GM21786 (cell line): Measurements from ENCODE around the gene POU2AF1.

Experiments
- ATAC-seq: cut with Tn5 transposase; IDR thresholded peaks from one replicate; pipeline ENCODE4 v1.9.1; 2021; ENCODE audit not compliant: unreplicated experiment

Gene POU2AF1

DNA sequence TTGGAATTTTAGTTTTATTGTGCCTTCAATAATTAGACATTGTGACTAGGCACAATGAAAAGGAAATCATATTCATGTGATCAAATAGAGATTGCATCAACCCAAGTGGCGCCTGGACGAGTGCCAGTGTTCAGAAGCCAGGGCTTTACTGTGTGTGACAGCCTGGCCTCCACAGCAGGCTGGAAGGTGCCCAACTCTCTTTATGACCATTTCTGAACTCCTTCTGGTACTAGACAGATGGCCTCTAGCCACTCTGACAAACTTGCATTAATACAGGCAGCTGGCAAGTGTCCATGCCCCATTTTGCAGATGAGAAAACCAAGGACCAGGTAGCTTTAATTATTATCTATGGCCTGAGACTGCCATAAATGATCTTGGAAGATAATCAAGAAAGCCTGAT is 8.3 kb upstream of the POU2AF1 start:
- ATAC-seq, result no peak

DNA sequence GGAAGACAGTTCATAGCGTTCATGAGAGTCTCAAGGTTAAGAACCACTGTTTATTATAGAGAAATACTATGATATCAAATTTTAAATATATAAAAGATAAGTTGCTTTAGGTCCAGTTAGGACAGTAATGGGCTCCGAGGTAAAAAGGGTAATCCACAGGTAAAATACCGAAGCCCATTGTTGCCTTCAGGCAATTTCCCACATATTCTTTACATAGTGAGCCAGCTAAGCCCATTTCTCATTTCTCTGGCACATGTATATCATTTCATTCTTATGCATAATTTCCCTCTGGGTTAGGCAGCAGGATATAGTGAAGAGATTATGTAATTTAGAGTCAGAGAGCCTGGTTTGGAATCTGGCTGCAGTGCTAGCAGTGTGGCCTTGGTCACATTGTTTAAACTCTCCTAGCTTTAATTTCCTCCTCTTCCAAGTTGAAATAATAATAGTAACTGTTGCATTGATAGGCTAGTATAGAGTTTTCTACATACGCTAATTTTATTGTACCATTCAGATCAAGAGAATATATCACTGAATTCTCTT is 7.6 kb upstream of the POU2AF1 start:
- ATAC-seq, result no peak

DNA sequence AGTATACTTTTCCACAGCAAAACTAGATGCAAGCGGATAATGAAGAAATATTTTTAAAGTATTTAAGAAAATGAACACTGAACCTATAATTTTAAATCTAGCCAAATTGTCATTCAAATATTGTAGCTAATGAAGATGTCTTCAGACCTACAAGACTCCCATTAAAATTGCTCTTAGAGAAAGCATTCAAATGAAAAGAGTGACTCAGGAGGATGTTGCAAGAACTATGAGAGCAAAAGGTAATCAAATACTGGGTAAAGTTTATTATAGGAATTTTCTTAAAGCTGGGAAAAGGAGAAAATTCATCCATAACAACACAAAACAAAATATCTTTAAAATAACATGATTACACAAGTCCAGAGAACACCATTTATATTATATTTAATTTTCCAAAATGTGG is 5.4 kb upstream of the POU2AF1 start:
- ATAC-seq, result no peak

DNA sequence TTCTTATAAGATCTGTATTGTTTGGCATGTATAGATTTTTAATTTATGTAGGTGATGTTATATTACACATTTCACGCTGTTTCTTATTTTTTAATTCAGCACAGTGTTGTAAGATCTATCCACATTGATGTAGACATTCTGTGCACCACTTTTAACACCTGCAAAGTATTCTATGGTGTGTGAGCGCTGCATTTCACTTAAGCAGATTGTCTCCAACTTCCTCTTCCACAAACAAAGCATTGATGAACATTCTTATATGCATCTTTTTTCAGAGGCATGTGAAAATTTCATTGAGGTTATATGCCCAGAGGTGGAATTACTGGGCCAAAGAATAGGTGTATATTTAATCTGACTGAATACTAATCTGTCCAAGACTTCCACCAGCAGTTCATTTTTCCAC is 3.4 kb upstream of the POU2AF1 start:
- ATAC-seq, result no peak

DNA sequence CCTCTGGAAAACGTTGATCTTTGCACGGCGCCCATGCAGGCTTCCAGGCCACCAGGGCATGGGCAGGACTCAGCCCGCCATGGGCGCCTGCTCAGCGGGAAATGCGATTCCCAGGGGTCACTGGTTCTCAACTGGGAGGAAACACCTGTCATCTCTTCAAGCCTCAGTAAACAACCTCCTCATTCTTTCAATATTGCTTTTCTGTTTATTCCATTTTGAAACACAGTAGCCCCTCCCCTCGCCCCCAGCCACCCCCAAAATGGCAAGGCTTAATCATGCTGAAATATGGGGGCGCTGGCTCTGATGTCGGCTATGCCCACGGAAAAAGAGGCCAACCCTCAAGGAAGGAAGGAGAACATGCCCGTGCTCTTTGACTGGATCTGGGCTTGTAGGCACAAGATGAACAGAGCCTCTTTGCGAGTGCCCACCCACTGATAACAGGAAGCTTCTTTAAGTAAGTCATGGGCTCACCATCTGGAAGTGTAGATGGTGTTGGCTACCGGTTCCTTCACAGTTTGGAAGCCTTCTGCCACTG is 594 bp upstream of the POU2AF1 start:
- peak; percentile 40 for ATAC-seq

DNA sequence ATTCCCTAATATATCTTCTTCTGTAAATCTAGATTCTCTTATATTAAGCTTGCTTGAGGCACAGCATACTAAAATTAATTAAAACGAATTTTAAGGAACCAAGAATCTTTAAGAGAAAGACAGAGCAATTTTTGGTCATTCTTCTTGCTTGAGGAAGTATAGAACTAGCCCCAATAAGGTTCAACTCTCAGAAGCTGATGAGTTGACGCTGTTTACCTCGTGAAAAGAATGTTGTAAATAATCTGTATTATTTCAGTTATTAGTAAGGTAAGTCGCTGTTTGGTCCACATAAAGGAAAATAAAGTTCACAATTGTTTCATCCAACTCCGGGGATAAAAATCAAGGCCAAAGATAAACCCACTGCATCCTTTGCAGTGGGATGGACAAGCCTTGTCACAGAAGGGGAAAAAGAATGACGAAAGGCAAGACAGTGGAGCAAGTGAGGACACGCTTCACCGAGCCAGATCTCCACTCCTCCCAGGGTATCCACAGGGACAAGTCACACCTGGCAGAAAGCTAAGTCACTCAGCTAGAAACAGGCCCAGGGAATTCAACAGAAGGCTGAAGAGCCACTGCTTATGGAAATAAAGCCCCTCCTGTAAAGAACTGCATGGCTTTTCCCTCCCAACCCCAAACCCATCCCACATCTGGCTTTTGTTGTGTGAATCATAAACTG is 752 bp downstream of the POU2AF1 start:
- no peak for ATAC-seq

DNA sequence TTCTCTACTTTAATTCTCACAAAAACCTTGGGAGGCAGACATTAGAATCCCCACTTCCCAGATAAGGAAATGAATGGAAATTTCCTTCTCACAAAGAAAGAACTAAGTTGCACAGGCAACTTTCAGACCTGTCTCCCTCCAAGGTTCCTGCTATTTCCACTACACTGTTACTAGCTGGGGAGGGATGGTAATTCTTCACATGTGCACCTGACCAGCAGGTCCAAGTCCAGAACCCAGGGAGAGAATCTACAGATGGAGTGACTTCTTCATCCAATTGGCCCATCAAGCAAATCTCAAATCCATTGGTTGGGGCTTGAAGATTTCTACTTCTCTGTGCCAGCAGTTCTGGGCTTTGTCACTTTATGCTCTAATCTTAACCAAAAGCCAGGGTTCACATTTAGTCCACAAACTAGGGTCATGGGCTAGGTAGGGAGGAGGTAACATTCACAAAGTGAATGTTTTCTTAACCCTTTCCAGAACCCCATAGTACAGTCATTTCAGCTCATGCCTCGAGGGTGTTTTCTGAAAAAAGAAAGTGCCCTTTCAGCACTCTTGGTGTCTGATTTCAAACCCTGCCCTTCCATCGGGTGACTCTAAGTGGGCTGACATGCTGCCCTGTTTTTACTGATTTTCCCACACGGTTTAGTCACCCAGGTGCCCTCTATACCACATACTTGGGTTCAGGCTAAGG is 2.7 kb downstream of the POU2AF1 start:
- ATAC-seq, result no peak

DNA sequence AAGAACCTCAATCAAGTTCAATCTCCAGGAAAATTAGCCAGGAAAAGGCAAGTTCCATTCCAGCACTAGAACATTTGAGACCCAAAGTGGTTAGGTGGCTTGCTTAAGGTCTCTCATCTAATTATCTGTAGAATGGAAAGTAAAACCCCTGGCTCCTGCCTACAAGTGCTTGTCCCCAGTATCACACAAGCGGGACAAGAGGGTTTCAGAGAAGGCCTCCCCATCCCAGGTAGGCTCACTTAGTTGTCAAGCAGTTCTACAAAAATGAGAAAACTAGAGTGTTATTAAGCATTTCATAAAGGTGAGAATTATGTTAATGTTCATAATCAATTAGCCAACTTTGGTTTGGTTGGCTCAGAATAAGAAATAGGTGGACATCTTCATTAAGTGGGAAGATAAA is 5.5 kb downstream of the POU2AF1 start:
- no peak for ATAC-seq

DNA sequence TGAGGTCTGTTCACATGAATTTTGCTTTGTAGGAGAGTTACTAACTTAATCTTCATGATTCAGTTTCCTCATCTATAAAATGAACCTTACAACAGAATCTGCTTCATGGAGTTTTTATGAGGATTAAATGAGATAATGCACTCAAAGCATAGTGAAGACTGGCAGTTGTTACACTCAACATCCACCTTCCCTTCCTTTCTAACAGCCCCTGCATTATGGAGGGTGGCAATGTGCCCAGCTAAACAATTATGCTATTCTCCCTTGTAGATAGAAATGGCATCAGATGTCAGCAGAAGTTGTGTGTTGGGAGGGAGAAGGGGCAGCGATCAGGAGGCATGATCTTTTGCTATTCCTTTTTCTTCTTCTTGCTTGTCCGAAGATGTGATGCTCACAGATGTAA is 6.5 kb downstream of the POU2AF1 start:
- no peak for ATAC-seq

DNA sequence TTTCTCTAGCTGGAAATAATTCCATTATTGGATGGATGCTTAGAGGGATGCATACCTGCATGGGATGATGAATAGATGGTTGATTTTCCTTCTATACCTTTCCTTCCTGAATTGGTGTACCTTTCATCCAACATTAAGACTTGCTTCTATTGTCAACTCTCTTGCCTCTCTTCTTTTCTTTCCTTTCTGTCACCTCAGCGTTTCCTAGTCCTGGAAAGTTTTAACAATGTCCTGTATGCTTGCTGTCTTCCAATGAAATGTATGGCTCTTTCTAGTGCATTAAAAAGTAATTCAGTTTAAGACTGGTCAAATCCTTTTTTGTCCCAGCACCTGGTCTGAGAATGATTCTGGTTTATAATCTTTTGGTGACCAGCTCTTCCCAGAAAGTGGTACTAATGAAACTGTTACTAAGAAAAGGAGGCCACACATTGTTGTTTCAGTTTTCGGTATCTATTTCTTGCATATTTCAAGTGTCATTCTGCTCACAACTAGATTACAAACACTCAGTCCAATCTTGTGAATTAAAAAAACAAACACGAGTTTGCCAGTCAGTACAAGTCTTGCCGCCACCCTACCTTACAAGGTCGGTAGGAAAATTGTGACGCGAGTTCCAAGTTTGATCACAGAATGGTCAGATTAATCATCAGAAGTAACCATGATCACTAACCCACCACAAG is 8.0 kb downstream of the POU2AF1 start:
- peak; percentile 35 for ATAC-seq

DNA sequence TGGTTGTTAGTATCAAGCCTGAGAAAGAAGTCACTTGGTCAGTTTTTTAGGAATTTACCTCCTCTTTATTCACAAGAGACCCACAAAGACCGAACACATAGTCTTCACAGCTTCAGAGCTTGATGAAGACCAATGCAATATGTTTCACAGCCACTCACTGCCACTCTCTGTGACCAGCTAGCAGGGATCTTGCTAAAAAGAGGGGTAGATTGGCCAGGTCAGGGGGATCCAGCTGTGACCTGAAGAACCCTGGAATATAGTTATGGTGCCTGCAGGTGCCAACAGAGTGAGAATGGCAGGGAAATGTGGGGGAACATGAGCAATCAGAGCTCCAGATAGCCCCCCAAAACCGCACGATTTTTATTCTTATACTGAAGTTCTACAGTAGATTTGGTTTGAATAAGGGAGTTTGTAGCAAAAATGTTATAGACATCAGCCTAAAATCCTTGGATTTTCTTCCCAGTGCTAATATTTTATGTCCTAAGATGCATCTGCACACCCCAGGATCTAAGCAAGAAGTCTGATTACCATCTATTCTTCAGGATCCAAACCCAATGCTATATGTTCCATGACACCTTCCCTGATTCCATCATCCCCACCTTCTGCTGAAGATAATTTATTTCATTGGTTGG is 8.7 kb downstream of the POU2AF1 start:
- ATAC-seq, result no peak

DNA sequence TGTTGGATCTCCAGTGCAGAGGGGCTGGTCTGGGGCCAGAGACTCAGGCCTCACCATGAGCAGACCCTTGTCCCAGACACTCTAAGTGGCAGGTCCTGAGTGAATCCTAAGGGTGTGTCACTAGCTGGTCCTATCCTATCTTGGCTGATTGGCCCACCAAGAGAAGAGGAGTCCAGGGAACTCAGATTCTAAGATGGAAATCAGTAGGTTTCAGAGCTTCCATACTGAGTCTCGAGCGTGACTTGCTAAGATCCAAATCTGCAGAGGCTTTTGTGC is 10.9 kb downstream of the POU2AF1 start:
- no peak for ATAC-seq

DNA sequence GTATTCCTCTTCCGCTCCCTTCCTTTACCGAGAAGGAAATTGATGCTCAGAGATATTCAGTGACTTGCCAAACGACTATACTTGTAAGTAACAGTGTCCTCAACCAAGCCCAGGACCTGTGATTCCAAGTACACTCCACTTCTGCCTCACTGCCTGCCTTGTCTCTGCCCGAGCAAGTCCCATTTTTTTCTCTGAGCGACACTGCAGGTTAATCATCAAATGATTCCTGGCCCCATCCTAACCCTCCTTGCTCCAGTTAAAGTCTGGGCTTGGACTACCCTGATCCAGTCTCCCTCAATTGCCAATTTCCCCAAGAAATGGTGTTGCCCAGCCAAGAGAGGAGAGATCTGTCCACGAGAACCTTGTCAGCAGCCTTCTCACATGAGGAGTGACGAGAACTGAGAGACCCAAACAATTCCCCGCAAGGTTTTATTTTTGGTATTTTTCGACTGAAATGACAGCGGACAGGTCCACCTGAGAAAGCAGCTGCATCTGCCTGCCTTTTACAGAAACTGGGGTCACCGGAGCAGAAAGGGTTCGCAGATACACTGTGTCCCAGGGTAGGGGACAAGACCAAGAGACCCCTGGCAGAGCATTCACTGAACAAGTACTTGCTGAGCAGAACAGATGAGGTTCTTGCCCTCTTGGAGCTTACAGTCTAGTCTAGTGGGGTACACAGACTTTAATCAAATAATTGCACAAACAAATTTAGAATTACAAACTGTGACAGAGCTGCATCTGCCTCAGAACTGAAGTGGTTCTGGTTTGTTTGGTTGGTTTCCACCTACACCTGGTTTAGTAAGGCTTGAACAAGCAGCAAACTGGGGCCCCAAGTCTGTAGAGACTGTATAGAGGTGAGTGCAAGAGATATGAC is 11.4 kb downstream of the POU2AF1 start:
- ATAC-seq, result peak; percentile 40

DNA sequence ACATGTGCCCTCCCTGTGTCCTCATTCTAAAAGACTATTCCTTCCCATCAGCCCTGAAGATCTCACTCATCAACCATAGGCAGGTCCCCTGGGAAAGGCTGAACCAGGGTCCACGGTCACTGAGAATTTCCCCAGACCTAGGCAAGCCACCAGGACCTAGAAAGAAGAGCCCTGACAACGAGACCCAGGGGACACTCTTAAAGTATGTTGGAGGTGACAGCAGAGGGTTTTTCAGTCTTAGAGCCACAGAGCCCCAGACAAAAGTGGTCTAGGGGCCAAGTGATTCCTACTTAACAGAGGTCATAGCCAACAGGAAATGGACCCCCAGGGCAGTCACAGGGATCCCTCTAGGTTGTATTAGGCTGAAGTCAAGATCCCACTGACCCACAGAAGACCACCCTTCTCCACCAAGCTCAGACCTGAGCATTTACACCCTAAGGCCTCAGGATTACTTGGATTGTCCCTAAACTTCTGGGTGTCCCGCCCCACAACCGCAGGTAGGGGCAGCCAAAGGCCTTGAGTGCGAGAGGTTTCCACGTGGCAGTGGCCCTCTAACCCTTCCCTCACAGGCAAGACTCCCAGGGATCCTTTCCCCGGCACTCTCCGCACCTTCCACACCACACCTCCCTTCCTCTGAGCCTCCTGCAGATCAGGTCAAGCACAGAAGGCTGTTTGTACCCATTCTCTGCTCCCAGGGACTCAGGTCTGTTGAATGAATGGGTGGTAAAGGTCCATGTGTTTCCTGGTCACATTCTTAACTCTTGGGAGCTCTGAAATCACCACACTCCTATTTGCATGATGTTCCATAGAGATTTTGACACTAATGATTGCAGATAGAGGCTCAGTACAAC is 12.3 kb downstream of the POU2AF1 start:
- no peak for ATAC-seq

DNA sequence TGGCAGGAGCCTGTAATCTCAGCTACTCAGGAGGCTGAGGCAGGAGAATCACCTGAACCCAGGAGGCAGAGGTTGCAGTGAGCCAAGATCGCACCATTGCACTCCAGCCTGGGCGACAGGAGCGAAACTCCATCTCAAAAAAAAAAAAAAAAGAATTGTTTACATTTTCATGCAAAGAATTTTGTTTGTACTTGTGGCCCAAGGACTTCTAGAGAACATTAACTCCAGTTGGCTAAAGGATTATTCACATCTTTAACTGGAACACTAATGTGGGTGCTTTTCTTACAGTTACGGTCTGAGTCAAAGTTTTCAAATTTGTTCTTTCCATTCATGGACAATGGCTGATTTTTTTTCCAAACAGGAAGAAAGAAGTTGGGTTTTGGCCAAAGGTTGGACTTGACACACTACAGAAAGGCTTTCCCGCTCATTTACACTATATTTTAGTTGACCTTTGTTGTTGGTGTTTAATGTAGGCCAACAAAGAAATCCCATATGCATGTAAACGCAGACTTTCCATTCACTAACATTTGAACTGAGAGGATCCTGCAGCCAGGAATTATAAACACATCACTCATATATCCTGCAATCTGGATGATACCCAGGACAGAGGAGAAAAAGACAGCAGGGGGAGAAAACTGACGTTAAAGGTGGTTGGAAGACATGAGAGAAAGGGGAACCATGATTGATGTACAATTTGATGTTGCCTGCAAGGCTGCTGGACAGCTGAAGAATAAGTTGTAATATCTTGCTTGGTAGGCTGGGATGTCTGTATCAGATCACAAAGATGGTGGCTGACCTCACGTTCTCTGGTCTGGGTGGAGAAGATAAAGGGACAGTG is 13.1 kb downstream of the POU2AF1 start:
- no peak for ATAC-seq

DNA sequence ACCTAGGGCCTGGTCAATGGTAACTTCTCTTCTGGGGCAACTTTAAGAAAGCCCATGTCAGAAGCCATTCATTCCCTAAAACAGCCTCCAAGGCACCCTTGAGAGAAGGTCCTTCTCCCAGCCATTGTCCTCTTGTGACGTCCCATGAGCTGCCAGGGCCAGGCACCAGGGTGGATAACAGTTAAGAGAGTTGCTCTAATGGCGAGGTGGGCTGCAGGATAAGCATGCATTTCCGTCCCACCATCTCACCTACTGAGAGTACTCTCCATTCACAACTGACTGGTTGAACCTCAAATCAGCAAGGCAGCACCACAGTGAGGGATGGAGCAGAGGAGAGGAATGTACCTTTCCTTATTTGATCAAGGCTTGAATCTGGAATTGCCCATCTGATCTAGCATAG is 14.6 kb downstream of the POU2AF1 start:
- no peak for ATAC-seq

DNA sequence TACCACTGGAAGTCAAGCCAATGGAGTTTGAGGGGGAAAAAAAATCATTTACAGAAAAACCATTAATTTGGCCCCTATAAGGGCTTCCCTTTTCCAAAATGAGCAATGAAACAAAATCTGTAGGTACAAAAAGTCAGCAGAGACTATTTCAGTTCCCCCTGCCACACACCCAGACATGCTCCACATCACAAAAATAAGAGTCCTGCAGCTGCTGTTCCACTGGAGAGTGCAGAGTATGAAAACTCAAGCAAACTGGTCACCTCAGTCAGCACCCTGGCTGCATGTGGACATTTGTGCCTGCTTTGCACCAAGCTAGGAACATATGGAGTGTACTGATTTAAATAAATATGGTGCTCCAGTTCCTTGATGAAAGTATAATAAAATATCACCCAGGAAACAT is 15.1 kb downstream of the POU2AF1 start:
- peak; percentile 32 for ATAC-seq

DNA sequence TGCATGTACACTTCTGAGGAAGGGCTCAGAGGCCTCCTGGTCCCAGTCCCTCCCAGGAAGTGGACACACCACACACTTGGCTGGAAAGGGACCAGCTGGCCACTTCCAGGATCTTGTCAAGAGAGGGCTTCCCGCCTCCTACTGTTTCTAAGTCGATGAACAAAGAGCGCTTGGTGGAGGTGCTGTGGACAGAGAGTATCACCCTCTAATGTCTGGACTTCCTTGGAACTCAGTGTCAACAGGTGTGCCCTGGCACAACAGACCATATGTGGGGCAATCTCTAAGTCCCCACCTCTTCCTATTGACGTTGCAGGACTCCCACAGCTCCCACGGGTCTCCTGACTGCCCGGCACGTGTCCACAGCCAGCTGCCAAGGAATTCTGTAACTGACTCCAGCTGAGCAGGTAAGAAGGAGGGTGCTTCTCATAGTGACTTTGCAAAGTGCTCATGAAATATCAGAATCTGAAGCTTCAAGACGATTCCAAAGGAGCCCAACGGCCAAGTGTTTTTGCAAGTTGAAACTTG is 16.1 kb downstream of the POU2AF1 start:
- no peak for ATAC-seq

DNA sequence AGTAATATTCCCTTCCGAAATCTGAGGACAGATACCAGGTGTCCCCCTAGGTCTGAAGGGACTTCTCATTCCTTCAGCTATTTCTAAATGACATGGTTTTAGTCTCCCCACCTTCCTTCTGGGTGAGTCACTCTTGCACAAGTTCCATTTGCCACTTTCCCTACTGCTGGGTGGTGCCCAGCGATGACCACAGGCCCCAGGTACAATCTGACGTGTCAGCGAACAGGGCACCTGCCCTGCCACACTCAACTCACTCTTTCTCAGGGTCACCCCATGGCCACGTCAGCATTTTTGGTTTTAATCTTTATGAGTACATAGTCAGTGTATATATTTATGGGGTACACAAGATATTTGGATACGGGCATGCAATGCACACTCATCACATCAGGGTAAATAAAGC is 17.2 kb downstream of the POU2AF1 start:
- ATAC-seq, result no peak
